SK-N-SH (cell line): Measurements from ENCODE around the gene MYRF. TPM values are rescaled to one million over a fixed set of nuclear protein-coding genes. Genes with fewer than 3 reads are reported as not detected.

ENCODE experiments used
- CTCF ChIA-PET: fragments of 300-600, 350-600 bp; formaldehyde crosslinking; extraction: SDS; loops from one replicate; lab custom pipeline; 2021; lab: Yijun Ruan, JAX
- POLR2A ChIA-PET: fragments of 350-600 bp; sonication (Branson Sonifier 250); formaldehyde crosslinking; extraction: SDS; loops from one replicate; lab custom pipeline; 2020; ENCODE audit warnings: antibody characterized with exemption, inconsistent platforms; lab: Yijun Ruan, JAX
- DNase-seq: peaks from one replicate; pipeline ENCODE4 v3.0.0; 2012
- H2AFZ ChIP-seq: fragments of 200-600 bp; sonication (generic); 2 replicates; pipeline ENCODE4 v1.8.1; 2016; ENCODE audit warnings: antibody characterized with exemption, mild to moderate bottlenecking, low read depth
- H3F3A ChIP-seq: fragments of 200-600 bp; sonication (generic); replicated peaks from 2 replicates; pipeline ENCODE3; 2016; ENCODE audit warnings: antibody characterized with exemption, mild to moderate bottlenecking; ENCODE audit not compliant: insufficient read depth
- H3K27ac ChIP-seq, 2 experiments: fragments of 200-500 bp in 1 of 2; fragments of 200-600 bp in 1 of 2; sonication (Bioruptor generic) in 1 of 2; sonication (generic), shearing (Covaris generic) in 1 of 2; 2 replicates each; pipeline versions ENCODE4 v1.5.1 to v1.6.1; 2014 to 2016; ENCODE audit warnings: low read depth in 2 of 2, inconsistent platforms in 1 of 2, low read length in 1 of 2, mild to moderate bottlenecking in 1 of 2, mixed read lengths in 1 of 2
- H3K27me3 ChIP-seq: fragments of 200-600 bp; sonication (generic), shearing (Covaris generic); 2 replicates; pipeline ENCODE4 v1.6.1; 2016; ENCODE audit warnings: mixed run types; ENCODE audit not compliant: insufficient read depth
- H3K36me3 ChIP-seq, 2 experiments: fragments of 200-500 bp in 1 of 2; fragments of 200-600 bp in 1 of 2; sonication (Bioruptor generic) in 1 of 2; sonication (generic) in 1 of 2; replicated peaks in 1 of 2; 2 replicates each; pipeline versions ENCODE3 to v1.5.1; 2014 to 2016; ENCODE audit warnings: low read length in 1 of 2, mild to moderate bottlenecking in 1 of 2; ENCODE audit not compliant: insufficient read depth in 2 of 2, control insufficient read depth in 1 of 2
- H3K4me1 ChIP-seq, 2 experiments: fragments of 200-500 bp in 1 of 2; fragments of 200-600 bp in 1 of 2; sonication (Bioruptor generic) in 1 of 2; sonication (generic), shearing (Covaris generic) in 1 of 2; 2 replicates each; pipeline versions ENCODE4 v1.5.1 to v1.6.1; 2014 to 2016; ENCODE audit warnings: low read depth in 1 of 2, low read length in 1 of 2, mixed run types in 1 of 2; ENCODE audit not compliant: insufficient read depth in 2 of 2, control insufficient read depth in 1 of 2
- H3K4me2 ChIP-seq: fragments of 200-600 bp; sonication (generic), shearing (Covaris generic); 2 replicates; pipeline ENCODE4 v1.6.1; 2017; ENCODE audit warnings: mixed run types
- H3K4me3 ChIP-seq, 2 experiments: fragments of 200-500 bp in 1 of 2; fragments of 200-600 bp in 1 of 2; sonication (Bioruptor generic) in 1 of 2; sonication (generic), shearing (Covaris generic) in 1 of 2; 2 replicates each; pipeline versions ENCODE4 v1.5.1 to v1.8.1; 2014 to 2016; ENCODE audit warnings: low read depth in 2 of 2, inconsistent platforms in 1 of 2, low read length in 1 of 2, mild to moderate bottlenecking in 1 of 2, mixed read lengths in 1 of 2, moderate library complexity in 1 of 2
- H3K79me2 ChIP-seq: fragments of 200-600 bp; sonication (generic); 2 replicates; pipeline ENCODE4 v1.8.1; 2017; ENCODE audit warnings: mild to moderate bottlenecking; ENCODE audit not compliant: insufficient read depth
- H3K9ac ChIP-seq: fragments of 200-600 bp; sonication (generic); 2 replicates; pipeline ENCODE4 v1.6.1; 2017; ENCODE audit warnings: mixed run types
- H3K9me2 ChIP-seq: fragments of 200-600 bp; sonication (generic); 2 replicates; pipeline ENCODE4 v1.6.1; 2017; ENCODE audit warnings: mixed run types
- H3K9me3 ChIP-seq: fragments of 200-600 bp; sonication (generic); 2 replicates; pipeline ENCODE4 v1.6.1; 2017; ENCODE audit warnings: mixed run types, mild to moderate bottlenecking, moderate library complexity
- H4K20me1 ChIP-seq: fragments of 200-600 bp; sonication (generic); 2 replicates; pipeline ENCODE4 v1.6.1; 2017; ENCODE audit warnings: mild to moderate bottlenecking, mixed run types; ENCODE audit not compliant: insufficient read depth
- EP300 ChIP-seq, 2 experiments: IDR thresholded peaks; 2 replicates each; pipeline versions ENCODE4 v1.4.0 to v1.6.1; 2012; ENCODE audit warnings: borderline replicate concordance in 1 of 2, low read depth in 1 of 2, low read length in 1 of 2
- EZH2phosphoT487 ChIP-seq: fragments of 200-600 bp; sonication (generic); IDR thresholded peaks from 2 replicates; pipeline ENCODE4 v1.6.1; 2017; ENCODE audit warnings: low read depth, mixed run types, mild to moderate bottlenecking, antibody characterized with exemption, moderate library complexity, borderline replicate concordance
- FOXJ3 ChIP-seq: sonication (generic); formaldehyde crosslinking; IDR thresholded peaks from 2 replicates; pipeline ENCODE4 v1.5.1; 2020; ENCODE audit warnings: mild to moderate bottlenecking, missing genetic modification reagents
- MAX ChIP-seq: IDR thresholded peaks from 2 replicates; pipeline ENCODE4 v1.4.0; 2012; ENCODE audit warnings: low read depth
- PBX3 ChIP-seq: IDR thresholded peaks from 2 replicates; pipeline ENCODE4; 2012
- RAD21 ChIP-seq: IDR thresholded peaks from 2 replicates; pipeline ENCODE4 v1.6.1; 2012; ENCODE audit warnings: mild to moderate bottlenecking, low read length
- TAF1 ChIP-seq: IDR thresholded peaks from 2 replicates; pipeline ENCODE4 v1.6.1; 2012; ENCODE audit warnings: low read depth, mild to moderate bottlenecking, low read length, moderate library complexity, borderline replicate concordance
- USF2 ChIP-seq: fragments of 150-350 bp; IDR thresholded peaks from 2 replicates; pipeline ENCODE4 v1.6.1; 2017; ENCODE audit warnings: antibody characterized with exemption, low read length, low read depth, borderline replicate concordance
- ZBTB33 ChIP-seq: IDR thresholded peaks from 2 replicates; pipeline ENCODE4 v1.4.0; 2012; ENCODE audit warnings: low read depth, borderline replicate concordance
- WGBS: methylation state at CpG from one replicate; pipeline ENCODE4 v1.1.6; 2017; ENCODE audit warnings: low lambda C conversion rate; 5-methylcytosine and 5-hydroxymethylcytosine counted together
- polyA plus RNA-seq, 3 experiments: library from polyadenylated mRNA; depleted of rRNA; stranded (reverse); fragments of >200 nt; gene quantifications; 2 replicates each; pipeline ENCODE4 v1.2.3, GENCODE V29; 2012

The MYRF gene
- polyA plus RNA-seq, 1 of the 3 experiments (the other 2 are of a cell fraction) = 2.8 TPM

GRCh38 chr11:61834278-61835048, 82.0 kb downstream of the MYRF start:
- ChIA-PET CTCF (interaction anchor here (1.5 to 2.3 kb wide), 3 partner anchors 63 to 273 kb away, joined by 4 to 7 read pairs (median 7); no protein-coding TSS in a partner anchor), POLR2A (interaction anchor here (1.0 kb wide), 1 partner anchor 18 kb away, joined by 3 read pairs; the partner anchor contains the start of gene FADS1)
- no peak overlapping the region for H3K9ac ChIP-seq

More at GRCh38 chr11:61834278-61835048, 82.0 kb downstream of the MYRF start:
- Histone ChIP-seq H3K36me3 (peaks cover under 1 to 18% of the 10 kb centered on the region in 2 experiments), H2AFZ (no peak overlapping the region), H3F3A (no peaks in the 10 kb centered on the region), H3K79me2 (peaks cover 40% of the 10 kb centered on the region), H3K27ac (peak overlapping the region; percentile 24 to 47; a peak in 2 of 4 replicates), H3K9me2 (no peaks in the 10 kb centered on the region), H4K20me1 (no peaks in the 10 kb centered on the region; the same call in 1 of the 2 replicates), H3K27me3 (no peaks in the 10 kb centered on the region), H3K4me2 (no peak overlapping the region), H3K4me3 (no peak overlapping the region), H3K9me3 (no peaks in the 10 kb centered on the region), H3K4me1 (peaks cover 32 to 54% of the 10 kb centered on the region in 2 experiments; a peak in 3 of 4 replicates)
- 81% methylated on average over 6 of the region's 12 CpGs for WGBS
- no peak for TF ChIP-seq PBX3
- TF ChIP-seq EZH2phosphoT487 = no peak
- no peak for TF ChIP-seq TAF1
- TF ChIP-seq ZBTB33 = no peak
- TF ChIP-seq RAD21 = no peak
- TF ChIP-seq FOXJ3 (CRISPR knock-in tag) = no peak
- TF ChIP-seq MAX = no peak
- no peak for TF ChIP-seq EP300 (IDR thresholded peaks at IDR 0.05; ENCODE audit: borderline replicate concordance in 1 of 2, low read depth in 1 of 2, low read length in 1 of 2)
- no peak for TF ChIP-seq USF2
- peak; percentile 27 for DNase-seq
